OCI-LY3 (cell line): ENCODE results near the gene TMEM219.
A peak's percentile ranks its signal among the peaks of the same experiment; 100 is the strongest.

Experiments used
- H2AFZ ChIP-seq: fragments of 200-600, 300-600 bp; shearing (Covaris generic); 2 replicates; pipeline ENCODE4 v1.6.0; 2014; ENCODE audit warnings: antibody characterized with exemption, low read depth, low read length
- H3K27ac ChIP-seq: fragments of 200-600, 300-600 bp; sonication (generic); 2 replicates; pipeline ENCODE4 v1.5.1; 2014; ENCODE audit warnings: mild to moderate bottlenecking, low read length, moderate library complexity, mixed read lengths
- H3K27me3 ChIP-seq: fragments of 200-600, 300-600 bp; sonication (generic); 2 replicates; pipeline ENCODE4 v1.6.1; 2014; ENCODE audit warnings: low read depth, low read length, mixed read lengths
- H3K36me3 ChIP-seq: fragments of 200-600, 300-600 bp; sonication (generic); replicated peaks from 2 replicates; pipeline ENCODE3; 2014; ENCODE audit warnings: low read depth, low read length, mixed read lengths
- H3K4me1 ChIP-seq: fragments of 300-600, 200-600 bp; sonication (generic); 2 replicates; pipeline ENCODE4 v1.6.1; 2014; ENCODE audit warnings: low read length, mixed read lengths
- H3K4me2 ChIP-seq: fragments of 200-600, 300-600 bp; sonication (generic); 2 replicates; pipeline ENCODE4 v1.6.1; 2014; ENCODE audit warnings: low read length, mixed read lengths
- H3K4me3 ChIP-seq: fragments of 300-600, 200-600 bp; sonication (generic); 2 replicates; pipeline ENCODE4 v1.5.1; 2014; ENCODE audit warnings: antibody characterized with exemption, mild to moderate bottlenecking, low read length, moderate library complexity
- H3K79me2 ChIP-seq: fragments of 300-600, 200-600 bp; shearing (Covaris generic); 2 replicates; pipeline ENCODE4 v1.6.1; 2014; ENCODE audit warnings: mild to moderate bottlenecking, low read length, mixed read lengths
- H3K9ac ChIP-seq: fragments of 300-600, 200-600 bp; shearing (Covaris generic); 2 replicates; pipeline ENCODE4 v1.6.0; 2014; ENCODE audit warnings: mild to moderate bottlenecking, low read length, moderate library complexity
- H3K9me3 ChIP-seq: fragments of 200-600, 300-600 bp; shearing (Covaris generic); 2 replicates; pipeline ENCODE4 v1.6.1; 2014; ENCODE audit warnings: low read length, mixed read lengths; ENCODE audit not compliant: insufficient read depth
- H4K20me1 ChIP-seq: fragments of 200-600, 300-600 bp; sonication (generic); 2 replicates; pipeline ENCODE4 v1.6.1; 2016; ENCODE audit warnings: low read length, mixed read lengths; ENCODE audit not compliant: insufficient read depth
- CTCF ChIP-seq: fragments of 200-600, 300-600 bp; sonication (generic); IDR thresholded peaks from 2 replicates; pipeline ENCODE4 v1.5.1; 2014; ENCODE audit warnings: antibody characterized with exemption, low read length, low read depth
- EZH2phosphoT487 ChIP-seq: fragments of 200-600 bp; shearing (Covaris generic); IDR thresholded peaks from 2 replicates; pipeline ENCODE4 v1.6.1; 2018; ENCODE audit warnings: antibody characterized with exemption, mixed run types, low read depth

The TMEM219 gene

GRCh38 chr16:29963021-29963743 is 1.3 kb downstream of the TMEM219 start:
- Histone ChIP-seq H3K9ac (no peak overlapping the region), H2AFZ (no peak overlapping the region), H3K27ac (no peak overlapping the region), H3K4me3 (peak overlapping the region; percentile 88), H3K9me3 (no peaks in the 10 kb centered on the region), H3K27me3 (no peaks in the 10 kb centered on the region), H4K20me1 (no peaks in the 10 kb centered on the region), H3K4me1 (peaks cover 11% of the 10 kb centered on the region), H3K79me2 (no peaks in the 10 kb centered on the region), H3K36me3 (no peaks in the 10 kb centered on the region), H3K4me2 (peak overlapping the region; percentile 97)
- TF ChIP-seq CTCF (no peak), EZH2phosphoT487 (no peak)

DNA sequence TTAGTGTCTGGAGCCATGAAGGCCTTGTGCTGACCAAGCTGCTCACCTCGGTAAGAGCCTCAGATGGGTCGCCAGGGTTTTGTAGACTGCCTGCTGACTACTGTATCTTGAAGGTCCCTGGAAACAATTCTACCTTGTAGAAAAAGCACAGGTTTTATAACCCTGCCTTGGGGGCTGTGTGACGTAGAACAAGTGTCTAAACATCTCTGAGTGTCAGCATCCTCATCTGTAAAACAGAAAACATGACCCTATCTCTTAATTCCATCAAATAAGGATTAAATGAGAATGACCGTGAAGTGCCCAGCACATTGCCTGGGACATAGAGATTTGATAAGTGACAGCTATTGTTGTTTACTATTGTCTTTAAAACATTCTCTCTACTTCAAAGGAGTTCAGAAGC is 6.3 kb downstream of the TMEM219 start:
- Histone ChIP-seq H3K79me2 (no peaks in the 10 kb centered on the region), H3K27me3 (no peaks in the 10 kb centered on the region), H3K9ac (no peak overlapping the region), H3K4me2 (no peak overlapping the region), H3K36me3 (peaks cover 5% of the 10 kb centered on the region), H3K27ac (no peak overlapping the region), H2AFZ (no peak overlapping the region), H4K20me1 (no peaks in the 10 kb centered on the region), H3K4me3 (no peak overlapping the region), H3K4me1 (peaks cover 4% of the 10 kb centered on the region), H3K9me3 (no peaks in the 10 kb centered on the region)
- no peak for TF ChIP-seq EZH2phosphoT487
- TF ChIP-seq CTCF = no peak

GRCh38 chr16:29971304-29971703 is 9.4 kb downstream of the TMEM219 start:
- H3K4me1 ChIP-seq = peaks cover 22% of the 10 kb centered on the region
- H3K9me3 ChIP-seq = no peaks in the 10 kb centered on the region
- no peaks in the 10 kb centered on the region for H3K27me3 ChIP-seq
- H4K20me1 ChIP-seq = peaks cover 15% of the 10 kb centered on the region; the same call in 1 of the 2 replicates
- TF ChIP-seq CTCF = no peak
- TF ChIP-seq EZH2phosphoT487 = no peak
- no peak overlapping the region for H2AFZ ChIP-seq
- H3K4me3 ChIP-seq = no peak overlapping the region
- H3K9ac ChIP-seq = no peak overlapping the region
- H3K27ac ChIP-seq = no peak overlapping the region
- no peak overlapping the region for H3K4me2 ChIP-seq
- H3K36me3 ChIP-seq = peaks cover 5% of the 10 kb centered on the region
- peaks cover 26% of the 10 kb centered on the region for H3K79me2 ChIP-seq

GRCh38 chr16:29972500-29972899 is 10.6 kb downstream of the TMEM219 start:
- peaks cover 5% of the 10 kb centered on the region for H3K36me3 ChIP-seq
- H2AFZ ChIP-seq = no peak overlapping the region
- no peak overlapping the region for H3K4me2 ChIP-seq
- peaks cover 38% of the 10 kb centered on the region for H3K79me2 ChIP-seq
- no peaks in the 10 kb centered on the region for H3K27me3 ChIP-seq
- TF ChIP-seq CTCF = no peak
- TF ChIP-seq EZH2phosphoT487 = no peak
- peaks cover 22% of the 10 kb centered on the region for H3K4me1 ChIP-seq
- H3K27ac ChIP-seq = no peak overlapping the region
- no peak overlapping the region for H3K9ac ChIP-seq
- H4K20me1 ChIP-seq = peaks cover 25% of the 10 kb centered on the region; the same call in 1 of the 2 replicates
- H3K9me3 ChIP-seq = no peaks in the 10 kb centered on the region
- no peak overlapping the region for H3K4me3 ChIP-seq
